Endodermal cell (in vitro differentiated cells): ENCODE data around the gene KMT2E. TPM values are rescaled to one million over a fixed set of nuclear protein-coding genes. Genes with fewer than 3 reads are reported as not detected.

Experiments
- DNase-seq: peaks from one replicate; pipeline ENCODE4 v3.0.0-alpha.2; 2017
- H3K27ac ChIP-seq: 2 replicates; pipeline ENCODE4 v1.5.1; 2013; ENCODE audit warnings: mild to moderate bottlenecking, low read depth, low read length, moderate library complexity
- H3K27me3 ChIP-seq: 2 replicates; pipeline ENCODE4 v1.6.1; 2013; ENCODE audit warnings: mild to moderate bottlenecking, low read length, moderate library complexity; ENCODE audit not compliant: insufficient read depth, control insufficient read depth, poor library complexity, severe bottlenecking
- H3K36me3 ChIP-seq: 2 replicates; pipeline ENCODE4 v1.7.0; 2013; ENCODE audit warnings: mild to moderate bottlenecking, low read length, moderate library complexity; ENCODE audit not compliant: control insufficient read depth, insufficient read depth
- H3K4me1 ChIP-seq: one replicate; pipeline ENCODE4 v1.7.0; 2013; ENCODE audit warnings: low read length; ENCODE audit not compliant: control insufficient read depth, insufficient read depth
- H3K4me3 ChIP-seq: 2 replicates; pipeline ENCODE4 v1.5.1; 2013; ENCODE audit warnings: mild to moderate bottlenecking, low read length, moderate library complexity
- H3K9ac ChIP-seq: 2 replicates; pipeline ENCODE4 v1.6.1; 2013; ENCODE audit warnings: mild to moderate bottlenecking, low read length, moderate library complexity; ENCODE audit not compliant: poor library complexity, severe bottlenecking; ENCODE audit errors: extremely low read depth
- H3K9me3 ChIP-seq: 2 replicates; pipeline ENCODE4 v1.6.1; 2013; ENCODE audit warnings: mild to moderate bottlenecking, low read length, moderate library complexity; ENCODE audit not compliant: control insufficient read depth
- H3K27ac Mint-ChIP-seq: 2 replicates; pipeline ENCODE4 v1.8.0; 2020; ENCODE audit warnings: mixed read lengths
- H3K27me3 Mint-ChIP-seq: 2 replicates; pipeline ENCODE4 v1.8.0; 2021; ENCODE audit warnings: mild to moderate bottlenecking, mixed read lengths; ENCODE audit not compliant: insufficient read depth
- H3K36me3 Mint-ChIP-seq: 2 replicates; pipeline ENCODE4 v1.8.0; 2020; ENCODE audit warnings: low read depth, mixed read lengths
- H3K4me1 Mint-ChIP-seq: 2 replicates; pipeline ENCODE4 v1.8.0; 2020; ENCODE audit warnings: mixed read lengths
- H3K4me3 Mint-ChIP-seq: 2 replicates; pipeline ENCODE4 v1.8.0; 2020; ENCODE audit warnings: mild to moderate bottlenecking, moderate library complexity, mixed read lengths
- H3K9me3 Mint-ChIP-seq: 2 replicates; pipeline ENCODE4 v1.8.0; 2020; ENCODE audit warnings: mild to moderate bottlenecking, mixed read lengths
- WGBS, 2 experiments: methylation state at CpG; one replicate each; pipeline versions ENCODE4 v1.1.5 to v1.1.7; 2013; ENCODE audit warnings: missing lambda C conversion rate in 2 of 2, mixed read lengths in 1 of 2; ENCODE audit not compliant: insufficient coverage in 1 of 2, insufficient read length in 1 of 2; 5-methylcytosine and 5-hydroxymethylcytosine counted together
- total RNA-seq, 2 donors: library from RNA; stranded (reverse); fragmentation: NEBNext Ultra II Directional in 1 of 2; extraction: Animal tissue kit (Norgen Biotek cat#: 25700) in 1 of 2; gene quantifications; 2 replicates in 1 of 2; 3 replicates in 1 of 2; pipeline ENCODE4 v1.2.1, GENCODE V29; 2021
- TF ChIP-seq, protein P1 (sequence below): fragments of 200-600 bp; sonication (generic); conservative IDR thresholded peaks from 2 replicates; pipeline ENCODE4 v1.5.0; 2021; ENCODE audit warnings: antibody characterized with exemption, mild to moderate bottlenecking

Gene KMT2E
- total RNA-seq, 2 donors from 2014 or later, result 65.7 to 70.4 TPM

DNA sequence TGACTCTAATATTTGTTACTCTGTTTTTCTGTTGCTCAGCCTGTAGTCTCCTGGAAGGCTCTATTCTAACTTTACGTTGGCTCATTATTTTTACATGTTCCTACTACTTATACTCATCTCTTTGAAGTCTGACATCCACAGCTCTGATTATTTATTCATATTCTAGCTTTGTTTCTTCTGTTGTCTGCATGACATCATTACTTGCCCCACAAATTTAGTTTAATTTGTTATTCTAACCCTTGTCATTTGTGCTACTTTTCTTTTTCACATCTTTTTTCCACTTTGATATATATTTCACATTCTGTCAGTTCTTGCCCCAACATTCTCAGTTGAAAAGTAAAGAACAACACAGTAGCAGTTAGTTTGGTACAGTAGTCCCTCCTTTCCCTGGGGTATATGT, 51.1 kb downstream of the KMT2E start:
- Mint-ChIP-seq H3K9me3 (no peaks in the 10 kb centered on the region), H3K27ac (no peak overlapping the region), H3K27me3 (no peaks in the 10 kb centered on the region), H3K4me1 (no peaks in the 10 kb centered on the region), H3K36me3 (peaks cover 49% of the 10 kb centered on the region), H3K4me3 (no peak overlapping the region)
- WGBS, 2 experiments, result 80 to 97% methylated on average over 1 of the region's 1 CpG
- Histone ChIP-seq H3K9ac (no peak overlapping the region), H3K36me3 (peaks cover 73% of the 10 kb centered on the region), H3K4me3 (no peak overlapping the region), H3K27ac (no peak overlapping the region), H3K9me3 (no peaks in the 10 kb centered on the region), H3K27me3 (no peaks in the 10 kb centered on the region), H3K4me1 (no peaks in the 10 kb centered on the region)
- TF ChIP-seq, protein P1, sequence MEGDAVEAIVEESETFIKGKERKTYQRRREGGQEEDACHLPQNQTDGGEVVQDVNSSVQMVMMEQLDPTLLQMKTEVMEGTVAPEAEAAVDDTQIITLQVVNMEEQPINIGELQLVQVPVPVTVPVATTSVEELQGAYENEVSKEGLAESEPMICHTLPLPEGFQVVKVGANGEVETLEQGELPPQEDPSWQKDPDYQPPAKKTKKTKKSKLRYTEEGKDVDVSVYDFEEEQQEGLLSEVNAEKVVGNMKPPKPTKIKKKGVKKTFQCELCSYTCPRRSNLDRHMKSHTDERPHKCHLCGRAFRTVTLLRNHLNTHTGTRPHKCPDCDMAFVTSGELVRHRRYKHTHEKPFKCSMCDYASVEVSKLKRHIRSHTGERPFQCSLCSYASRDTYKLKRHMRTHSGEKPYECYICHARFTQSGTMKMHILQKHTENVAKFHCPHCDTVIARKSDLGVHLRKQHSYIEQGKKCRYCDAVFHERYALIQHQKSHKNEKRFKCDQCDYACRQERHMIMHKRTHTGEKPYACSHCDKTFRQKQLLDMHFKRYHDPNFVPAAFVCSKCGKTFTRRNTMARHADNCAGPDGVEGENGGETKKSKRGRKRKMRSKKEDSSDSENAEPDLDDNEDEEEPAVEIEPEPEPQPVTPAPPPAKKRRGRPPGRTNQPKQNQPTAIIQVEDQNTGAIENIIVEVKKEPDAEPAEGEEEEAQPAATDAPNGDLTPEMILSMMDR, result no peak
- no peak for DNase-seq

GRCh38 chr7:105067691-105068090, 53.7 kb downstream of the KMT2E start:
- Mint-ChIP-seq H3K4me3 (no peak overlapping the region), H3K27ac (no peak overlapping the region)

GRCh38 chr7:105068886-105069285, 54.9 kb downstream of the KMT2E start:
- Histone ChIP-seq H3K9ac (no peak overlapping the region), H3K36me3 (peaks cover 90% of the 10 kb centered on the region), H3K9me3 (no peaks in the 10 kb centered on the region), H3K4me3 (no peak overlapping the region), H3K27ac (no peak overlapping the region), H3K27me3 (no peaks in the 10 kb centered on the region), H3K4me1 (no peaks in the 10 kb centered on the region)
- no peaks in the 10 kb centered on the region for H3K27me3 Mint-ChIP-seq
- WGBS, 2 experiments, result 100% methylated on average over 1 of the region's 1 CpG; no CpG with 5 or more reads in 1 of the 2 experiments
- TF ChIP-seq, protein P1, result no peak
- no peak overlapping the region for H3K27ac Mint-ChIP-seq
- no peak for DNase-seq
- no peaks in the 10 kb centered on the region for H3K4me1 Mint-ChIP-seq
- H3K36me3 Mint-ChIP-seq, result peaks cover 62% of the 10 kb centered on the region
- no peaks in the 10 kb centered on the region for H3K9me3 Mint-ChIP-seq
- H3K4me3 Mint-ChIP-seq, result no peak overlapping the region

More at GRCh38 chr7:105067691-105068090, 53.7 kb downstream of the KMT2E start:
- Histone ChIP-seq H3K9me3 (no peaks in the 10 kb centered on the region), H3K36me3 (peaks cover 89% of the 10 kb centered on the region), H3K4me3 (no peak overlapping the region), H3K27ac (no peak overlapping the region), H3K27me3 (no peaks in the 10 kb centered on the region), H3K9ac (no peak overlapping the region), H3K4me1 (no peaks in the 10 kb centered on the region)
- Mint-ChIP-seq H3K9me3 (no peaks in the 10 kb centered on the region), H3K4me1 (no peaks in the 10 kb centered on the region), H3K27me3 (no peaks in the 10 kb centered on the region), H3K36me3 (peaks cover 64% of the 10 kb centered on the region)
- 85 to 98% methylated on average over 3 to 5 of the region's 5 CpGs for WGBS, 2 experiments
- DNase-seq, result no peak
- TF ChIP-seq, protein P1, result no peak
